Spleen (tissue), 7 donors: Measurements from ENCODE around the gene ARHGAP19.

ENCODE experiments used
- POLR2A ChIP-seq, 3 donors: fragments of 450-650 bp; IDR thresholded peaks; one replicate each; pipeline ENCODE4 v1.5.1; 2017; ENCODE audit warnings: antibody characterized with exemption in 3 of 3, mild to moderate bottlenecking in 1 of 3
- TF ChIP-seq, protein P1 (sequence below), 11 experiments: fragments of 200-600 bp in 7 of 11; fragments of 450-650 bp in 4 of 11; sonication (generic) in 4 of 11; IDR thresholded peaks in 8 of 11; conservative IDR thresholded peaks in 3 of 11; 1 replicate in 7 of 11; 2 replicates in 4 of 11; pipeline versions ENCODE4 v1.4.0 to v1.8.0; 2016 to 2021; ENCODE audit warnings: antibody characterized with exemption in 11 of 11, inconsistent platforms in 4 of 11, mild to moderate bottlenecking in 1 of 11
- donor health status: DM: no; HTN: no; CAD: no; lungs with moderate emphysema.
- donor health status: DM: no; HTN: no; CAD: no.
- donor health status: DM: no; HTN: no; CAD: no.

DNA sequence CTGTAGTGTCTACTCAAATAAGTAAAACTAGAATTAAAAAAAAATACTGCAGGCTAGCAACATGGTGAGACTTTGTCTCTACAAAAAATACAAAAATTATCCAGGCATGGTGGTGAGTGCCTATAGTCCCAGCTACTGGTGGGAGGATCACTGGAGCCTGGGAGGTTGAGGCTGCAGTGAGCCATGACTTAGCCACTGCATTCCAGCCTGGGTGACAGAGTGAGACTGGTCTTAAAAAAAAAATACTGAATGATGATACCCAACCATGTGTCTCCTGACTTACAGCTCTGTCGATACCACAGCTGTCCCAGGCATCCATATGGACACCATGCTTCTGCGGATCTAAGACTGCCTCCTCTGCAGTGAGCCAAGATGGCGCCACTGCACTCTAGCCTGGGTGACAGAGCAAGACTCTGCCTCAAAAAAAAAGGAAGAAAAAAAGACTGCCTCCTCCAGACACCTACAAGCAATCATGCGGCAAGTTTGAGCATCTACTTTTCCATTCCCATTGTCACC, 18.7 kb upstream of the ARHGAP19 start:
- TF ChIP-seq, protein P1, sequence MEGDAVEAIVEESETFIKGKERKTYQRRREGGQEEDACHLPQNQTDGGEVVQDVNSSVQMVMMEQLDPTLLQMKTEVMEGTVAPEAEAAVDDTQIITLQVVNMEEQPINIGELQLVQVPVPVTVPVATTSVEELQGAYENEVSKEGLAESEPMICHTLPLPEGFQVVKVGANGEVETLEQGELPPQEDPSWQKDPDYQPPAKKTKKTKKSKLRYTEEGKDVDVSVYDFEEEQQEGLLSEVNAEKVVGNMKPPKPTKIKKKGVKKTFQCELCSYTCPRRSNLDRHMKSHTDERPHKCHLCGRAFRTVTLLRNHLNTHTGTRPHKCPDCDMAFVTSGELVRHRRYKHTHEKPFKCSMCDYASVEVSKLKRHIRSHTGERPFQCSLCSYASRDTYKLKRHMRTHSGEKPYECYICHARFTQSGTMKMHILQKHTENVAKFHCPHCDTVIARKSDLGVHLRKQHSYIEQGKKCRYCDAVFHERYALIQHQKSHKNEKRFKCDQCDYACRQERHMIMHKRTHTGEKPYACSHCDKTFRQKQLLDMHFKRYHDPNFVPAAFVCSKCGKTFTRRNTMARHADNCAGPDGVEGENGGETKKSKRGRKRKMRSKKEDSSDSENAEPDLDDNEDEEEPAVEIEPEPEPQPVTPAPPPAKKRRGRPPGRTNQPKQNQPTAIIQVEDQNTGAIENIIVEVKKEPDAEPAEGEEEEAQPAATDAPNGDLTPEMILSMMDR (IDR thresholded peaks at IDR 0.05 in 8 of 11, conservative IDR thresholded peaks at IDR 0.05 in 3 of 11) = no peak
- TF ChIP-seq POLR2A (IDR thresholded peaks at IDR 0.05) = no peak
